ENCODE measurements around the gene NBDY. TPM values are rescaled to one million over a fixed set of nuclear protein-coding genes. Genes with fewer than 3 reads are reported as not detected.

NBDY gene
- total RNA-seq, 1 experiment from 2014 or later: 53.1 TPM

DNA sequence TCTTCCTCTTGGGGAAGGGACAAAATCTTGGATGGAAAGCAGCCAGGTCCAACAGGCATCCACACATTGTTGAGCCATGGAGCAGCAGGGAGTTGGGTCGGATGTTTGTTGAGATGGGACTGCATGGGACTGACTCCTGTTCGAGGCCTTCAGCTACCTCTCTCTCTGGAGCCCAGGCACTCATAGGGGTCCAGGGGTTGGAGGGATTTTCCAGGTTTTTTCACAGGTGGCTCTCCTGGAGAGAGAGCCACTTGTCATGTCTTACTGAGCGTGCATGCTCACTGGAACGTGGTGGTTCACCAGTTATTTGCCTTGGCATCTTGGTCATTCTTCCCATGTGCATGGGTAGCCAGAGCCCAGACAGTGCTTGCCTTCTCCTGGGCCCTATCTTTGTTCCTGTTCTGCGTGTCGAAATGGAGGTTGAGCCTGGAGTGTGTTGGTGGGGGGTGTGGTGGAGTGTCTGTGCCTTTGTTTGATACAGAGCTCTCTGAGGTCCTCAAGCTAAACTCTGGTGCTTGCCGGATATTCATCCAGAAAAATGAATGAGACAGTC is 60.6 kb downstream of the NBDY start:
- H3K4me3 ChIP-seq (ENCODE audit: low read depth, low read length, poor library complexity, severe bottlenecking): no peak overlapping the region
- no peaks in the 10 kb centered on the region for H3K4me1 ChIP-seq (ENCODE audit: insufficient read depth, low read length, poor library complexity, severe bottlenecking)
- DNase-seq (ENCODE audit: low spot score): no peak
- CTCF ChIA-PET: no interaction called here
- POLR2A ChIA-PET (ENCODE audit: low non-redundant PET): no interaction called here
- H3K9me3 ChIP-seq (ENCODE audit: low read depth, low read length, poor library complexity, severe bottlenecking): no peaks in the 10 kb centered on the region
- intact Hi-C loops (cut with micrococcal nuclease; ENCODE audit: unreplicated experiment): loop anchor here (10.0 kb wide), 1 partner anchor 45 kb away; no protein-coding TSS in a partner anchor
- no peak overlapping the region for H3K27ac ChIP-seq (ENCODE audit: low read depth, low read length, poor library complexity, severe bottlenecking)
- no peaks in the 10 kb centered on the region for H3K27me3 ChIP-seq (replicated peaks; ENCODE audit: insufficient read depth, low read depth, low read length, poor library complexity)
- TF ChIP-seq EZH2 (IDR thresholded peaks at IDR 0.05; ENCODE audit: borderline replicate concordance, low read depth, low read length, poor library complexity, severe bottlenecking): no peak
- TF ChIP-seq, protein P1, sequence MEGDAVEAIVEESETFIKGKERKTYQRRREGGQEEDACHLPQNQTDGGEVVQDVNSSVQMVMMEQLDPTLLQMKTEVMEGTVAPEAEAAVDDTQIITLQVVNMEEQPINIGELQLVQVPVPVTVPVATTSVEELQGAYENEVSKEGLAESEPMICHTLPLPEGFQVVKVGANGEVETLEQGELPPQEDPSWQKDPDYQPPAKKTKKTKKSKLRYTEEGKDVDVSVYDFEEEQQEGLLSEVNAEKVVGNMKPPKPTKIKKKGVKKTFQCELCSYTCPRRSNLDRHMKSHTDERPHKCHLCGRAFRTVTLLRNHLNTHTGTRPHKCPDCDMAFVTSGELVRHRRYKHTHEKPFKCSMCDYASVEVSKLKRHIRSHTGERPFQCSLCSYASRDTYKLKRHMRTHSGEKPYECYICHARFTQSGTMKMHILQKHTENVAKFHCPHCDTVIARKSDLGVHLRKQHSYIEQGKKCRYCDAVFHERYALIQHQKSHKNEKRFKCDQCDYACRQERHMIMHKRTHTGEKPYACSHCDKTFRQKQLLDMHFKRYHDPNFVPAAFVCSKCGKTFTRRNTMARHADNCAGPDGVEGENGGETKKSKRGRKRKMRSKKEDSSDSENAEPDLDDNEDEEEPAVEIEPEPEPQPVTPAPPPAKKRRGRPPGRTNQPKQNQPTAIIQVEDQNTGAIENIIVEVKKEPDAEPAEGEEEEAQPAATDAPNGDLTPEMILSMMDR (conservative IDR thresholded peaks at IDR 0.05; ENCODE audit: low read depth, low read length): no peak
- no peaks in the 10 kb centered on the region for H3K36me3 ChIP-seq (ENCODE audit: insufficient read depth, low read length, poor library complexity, severe bottlenecking)
- BruUV-seq (replicated peaks): no TSS peak

DNA sequence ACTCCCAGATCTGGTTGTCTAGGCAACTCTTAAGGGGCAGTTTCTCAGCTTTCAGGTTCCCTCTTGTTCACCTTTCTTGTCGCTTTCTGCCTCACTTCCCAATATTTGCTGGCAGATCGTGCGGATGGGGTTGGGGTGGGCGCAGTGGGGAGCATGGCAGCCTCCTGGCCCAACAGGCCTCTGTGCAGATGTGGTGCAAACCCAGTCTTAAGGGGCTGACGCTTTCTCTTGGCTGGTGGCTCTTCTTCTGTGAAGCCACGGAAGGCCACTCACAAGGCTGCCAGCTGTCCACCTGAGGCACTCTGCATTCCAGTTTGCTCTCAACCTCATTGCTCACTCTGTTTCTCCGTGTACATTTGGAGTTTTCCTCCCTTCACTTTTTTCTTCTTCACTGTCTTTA is 61.7 kb downstream of the NBDY start:
- Histone ChIP-seq H3K4me3 (ENCODE audit: low read depth, low read length, poor library complexity, severe bottlenecking) (no peak overlapping the region), H3K9me3 (ENCODE audit: low read depth, low read length, poor library complexity, severe bottlenecking) (no peaks in the 10 kb centered on the region), H3K27ac (ENCODE audit: low read depth, low read length, poor library complexity, severe bottlenecking) (no peak overlapping the region), H3K36me3 (ENCODE audit: insufficient read depth, low read length, poor library complexity, severe bottlenecking) (no peaks in the 10 kb centered on the region), H3K4me1 (ENCODE audit: insufficient read depth, low read length, poor library complexity, severe bottlenecking) (no peaks in the 10 kb centered on the region), H3K27me3 (replicated peaks; ENCODE audit: insufficient read depth, low read depth, low read length, poor library complexity) (no peaks in the 10 kb centered on the region)
- CTCF ChIA-PET: no interaction called here
- intact Hi-C loops (cut with micrococcal nuclease; ENCODE audit: unreplicated experiment): loop anchor here (10.0 kb wide), 1 partner anchor 46 kb away; no protein-coding TSS in a partner anchor
- POLR2A ChIA-PET (ENCODE audit: low non-redundant PET): no interaction called here
- no peak for DNase-seq (ENCODE audit: low spot score)
- no TSS peak for BruUV-seq (replicated peaks)
- TF ChIP-seq, protein P1 (conservative IDR thresholded peaks at IDR 0.05; ENCODE audit: low read depth, low read length): no peak
- no peak for TF ChIP-seq EZH2 (IDR thresholded peaks at IDR 0.05; ENCODE audit: borderline replicate concordance, low read depth, low read length, poor library complexity, severe bottlenecking)

DNA sequence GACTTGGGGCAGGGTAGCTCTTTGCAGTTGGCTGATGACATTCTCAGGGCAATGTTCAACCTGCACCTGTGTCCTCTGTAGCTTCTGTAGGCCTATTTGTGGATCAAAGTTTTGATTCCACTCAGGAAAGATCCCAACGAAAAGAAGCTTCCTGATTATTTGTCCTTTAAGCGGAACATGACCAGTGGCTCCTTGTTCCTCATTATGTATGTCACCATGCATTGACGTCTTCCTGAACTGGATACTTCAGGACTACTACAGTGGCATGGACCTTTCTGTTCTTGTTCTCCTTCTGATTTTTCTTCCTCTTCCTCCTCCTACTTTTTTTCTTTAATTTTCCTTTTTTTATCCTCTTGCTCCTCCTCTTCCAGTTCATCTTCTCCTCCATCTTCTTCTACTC is 62.4 kb downstream of the NBDY start:
- Histone ChIP-seq H3K9me3 (ENCODE audit: low read depth, low read length, poor library complexity, severe bottlenecking) (no peaks in the 10 kb centered on the region), H3K36me3 (ENCODE audit: insufficient read depth, low read length, poor library complexity, severe bottlenecking) (no peaks in the 10 kb centered on the region), H3K27ac (ENCODE audit: low read depth, low read length, poor library complexity, severe bottlenecking) (no peak overlapping the region), H3K27me3 (replicated peaks; ENCODE audit: insufficient read depth, low read depth, low read length, poor library complexity) (no peaks in the 10 kb centered on the region), H3K4me1 (ENCODE audit: insufficient read depth, low read length, poor library complexity, severe bottlenecking) (no peaks in the 10 kb centered on the region), H3K4me3 (ENCODE audit: low read depth, low read length, poor library complexity, severe bottlenecking) (no peak overlapping the region)
- ChIA-PET CTCF (no interaction called here), POLR2A (ENCODE audit: low non-redundant PET) (no interaction called here)
- no TSS peak for BruUV-seq (replicated peaks)
- no peak for DNase-seq (ENCODE audit: low spot score)
- TF ChIP-seq, protein P1 (conservative IDR thresholded peaks at IDR 0.05; ENCODE audit: low read depth, low read length): no peak
- TF ChIP-seq EZH2 (IDR thresholded peaks at IDR 0.05; ENCODE audit: borderline replicate concordance, low read depth, low read length, poor library complexity, severe bottlenecking): no peak
- intact Hi-C loops (cut with micrococcal nuclease; ENCODE audit: unreplicated experiment): loop anchor here (10.0 kb wide), 1 partner anchor 47 kb away; no protein-coding TSS in a partner anchor

Data from A673 (cell line).